ENCODE data around the gene GPR156.

GPR156 gene

GRCh38 chr3:120192159-120192558, 92.9 kb downstream of the GPR156 start:
- no peak for DNase-seq

DNA sequence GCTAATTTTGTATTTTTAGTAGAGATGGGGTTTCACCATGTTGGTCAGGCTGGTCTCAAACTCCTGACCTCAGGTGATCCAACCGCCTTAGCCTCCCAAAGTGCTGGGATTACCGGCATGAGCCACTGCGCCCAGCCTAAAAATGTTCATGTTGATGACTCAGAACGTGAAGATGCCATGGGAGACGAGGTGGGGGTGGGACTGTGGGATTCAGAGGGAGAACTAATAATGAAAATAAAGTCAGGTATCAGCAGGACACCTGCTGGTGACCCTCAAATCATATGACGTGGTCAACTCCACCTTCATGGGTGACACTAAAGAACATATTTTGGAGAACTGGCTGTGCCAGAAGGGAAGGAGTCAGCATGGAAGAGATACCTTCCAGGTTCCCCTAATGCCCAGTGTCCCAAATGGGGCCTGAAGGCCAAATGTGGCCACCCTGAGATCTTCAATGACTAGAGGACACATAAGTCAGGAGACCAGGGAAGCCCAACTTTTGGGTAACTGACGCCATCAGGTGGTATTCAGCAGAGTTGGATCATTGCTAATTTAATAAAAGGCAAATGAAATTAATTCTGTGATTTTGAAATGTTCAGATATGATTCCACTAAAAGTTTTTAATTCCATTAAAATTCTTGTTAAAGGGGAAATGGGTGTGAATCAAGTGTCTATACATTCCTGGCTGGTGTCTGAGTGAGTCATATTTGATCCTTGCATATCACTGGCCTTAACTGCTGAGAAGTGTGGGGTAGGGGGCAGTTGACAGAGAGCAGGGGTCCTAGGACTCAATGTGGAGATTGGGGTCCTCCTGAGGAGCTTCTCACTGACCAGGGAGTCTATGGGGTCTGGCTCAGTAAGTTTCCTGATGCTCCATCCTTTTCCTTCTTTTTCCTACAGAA, 102.2 kb downstream of the GPR156 start:
- DNase-seq, result no peak

DNA sequence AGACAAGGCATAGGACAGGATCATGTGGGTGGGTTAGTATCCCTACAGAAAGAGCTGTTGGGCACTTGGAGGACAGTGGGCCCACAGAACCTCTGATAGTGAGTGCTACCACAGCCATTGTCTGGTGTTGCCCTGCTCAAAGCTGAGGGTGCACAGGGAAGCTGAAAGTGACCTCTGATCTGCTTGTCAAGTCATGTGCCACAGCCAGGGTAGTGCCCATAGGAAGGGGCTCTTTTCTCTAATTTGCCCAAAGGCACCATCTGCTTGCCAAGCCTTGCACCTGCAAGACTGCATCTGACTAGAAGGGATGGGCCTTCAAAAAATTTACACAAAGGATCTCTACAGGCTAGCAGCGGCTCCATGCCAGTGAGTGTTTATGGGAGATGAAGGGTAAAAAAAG, 103.4 kb downstream of the GPR156 start:
- no peak for DNase-seq

GRCh38 chr3:120180731-120181412, 104.2 kb downstream of the GPR156 start:
- DNase-seq, result no peak

GRCh38 chr3:120177707-120178306, 107.2 kb downstream of the GPR156 start:
- DNase-seq, result no peak

DNA sequence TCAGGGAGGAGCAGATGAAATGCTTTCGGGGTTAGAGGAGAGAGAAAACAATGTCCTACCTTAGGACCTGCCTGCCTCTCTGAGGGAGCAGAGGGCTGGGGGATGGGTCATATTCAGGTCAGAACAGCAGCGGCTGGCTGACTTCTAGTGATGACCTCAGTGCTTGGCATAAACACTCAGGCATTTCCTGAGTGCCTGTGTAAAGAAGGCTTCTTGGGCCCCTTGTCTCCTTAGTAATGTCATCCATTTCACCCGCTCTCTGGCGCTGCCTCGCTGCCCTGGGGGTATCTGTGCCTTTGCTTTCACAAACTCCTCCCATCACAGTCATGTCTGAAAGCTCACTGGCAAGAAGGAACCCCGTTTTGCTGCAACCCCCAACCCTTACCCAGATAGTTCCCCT, 107.9 kb downstream of the GPR156 start:
- no peak for DNase-seq

DNA sequence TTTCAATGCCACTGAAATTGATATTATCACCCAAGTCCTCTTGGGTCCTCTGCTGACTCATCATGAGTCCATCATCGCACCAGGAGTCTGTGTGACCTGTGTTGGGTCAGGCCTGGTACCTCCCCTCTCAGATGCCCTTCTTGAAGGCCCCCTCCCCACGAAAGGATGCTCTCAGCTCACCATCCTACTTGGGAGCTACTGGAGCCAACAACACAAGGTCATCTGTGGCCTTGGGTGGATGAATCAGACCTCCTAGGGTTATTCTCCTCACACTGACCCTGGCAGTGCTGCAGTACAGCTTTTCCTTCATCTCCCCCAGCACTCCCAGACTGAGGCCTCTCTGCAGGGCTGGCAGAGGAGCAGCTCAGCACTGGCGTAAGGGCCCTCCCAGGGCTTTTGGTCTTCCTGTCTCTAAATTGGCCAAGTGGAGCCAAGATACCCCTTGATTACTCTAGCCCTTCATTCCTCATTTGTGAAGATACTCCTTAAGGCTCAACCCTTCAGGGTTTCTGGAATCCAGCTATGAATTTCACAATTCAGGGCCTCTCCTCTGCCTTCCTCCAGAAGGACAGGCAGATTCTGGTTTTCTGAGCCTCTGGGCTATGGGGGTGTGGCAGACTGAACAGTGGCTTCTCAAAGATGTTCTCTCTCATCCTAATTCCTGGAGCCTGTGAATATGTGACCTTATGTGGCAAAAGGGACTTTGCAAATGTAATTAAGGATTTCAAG, 110.0 kb downstream of the GPR156 start:
- DNase-seq, result no peak

DNA sequence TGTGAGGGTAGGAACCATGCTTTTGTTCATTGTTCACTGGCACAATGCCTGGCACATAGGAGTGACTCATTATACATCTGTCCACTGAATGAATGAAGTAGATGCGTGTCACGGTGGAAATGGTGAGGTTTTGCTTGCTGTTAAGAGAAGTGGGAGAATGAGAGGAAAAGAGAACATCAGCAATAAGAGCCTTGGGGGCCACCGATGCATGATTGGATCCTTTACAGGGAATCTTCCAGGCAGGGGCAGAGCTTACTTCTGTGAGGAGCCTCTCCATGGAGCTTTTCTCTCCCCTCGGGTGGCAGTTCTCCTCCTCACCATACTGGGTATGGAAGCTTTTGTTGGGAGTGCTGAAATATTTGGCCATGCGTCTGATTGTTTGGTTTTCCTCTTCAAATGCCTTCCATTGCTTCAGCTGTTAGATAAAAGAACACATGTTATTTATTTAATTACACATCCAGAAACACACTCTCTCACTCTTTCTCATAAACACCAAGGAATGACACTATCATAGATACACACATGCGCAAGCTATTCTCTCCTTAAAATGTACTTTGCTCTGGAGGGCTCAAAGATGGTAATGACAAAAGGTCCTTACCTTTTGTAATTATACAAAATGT, 111.9 kb downstream of the GPR156 start:
- DNase-seq, result no peak

- DNase-seq, result no peak
Observed at GRCh38 chr3:120172070-120172469, 113.0 kb downstream of the GPR156 start.

DNA sequence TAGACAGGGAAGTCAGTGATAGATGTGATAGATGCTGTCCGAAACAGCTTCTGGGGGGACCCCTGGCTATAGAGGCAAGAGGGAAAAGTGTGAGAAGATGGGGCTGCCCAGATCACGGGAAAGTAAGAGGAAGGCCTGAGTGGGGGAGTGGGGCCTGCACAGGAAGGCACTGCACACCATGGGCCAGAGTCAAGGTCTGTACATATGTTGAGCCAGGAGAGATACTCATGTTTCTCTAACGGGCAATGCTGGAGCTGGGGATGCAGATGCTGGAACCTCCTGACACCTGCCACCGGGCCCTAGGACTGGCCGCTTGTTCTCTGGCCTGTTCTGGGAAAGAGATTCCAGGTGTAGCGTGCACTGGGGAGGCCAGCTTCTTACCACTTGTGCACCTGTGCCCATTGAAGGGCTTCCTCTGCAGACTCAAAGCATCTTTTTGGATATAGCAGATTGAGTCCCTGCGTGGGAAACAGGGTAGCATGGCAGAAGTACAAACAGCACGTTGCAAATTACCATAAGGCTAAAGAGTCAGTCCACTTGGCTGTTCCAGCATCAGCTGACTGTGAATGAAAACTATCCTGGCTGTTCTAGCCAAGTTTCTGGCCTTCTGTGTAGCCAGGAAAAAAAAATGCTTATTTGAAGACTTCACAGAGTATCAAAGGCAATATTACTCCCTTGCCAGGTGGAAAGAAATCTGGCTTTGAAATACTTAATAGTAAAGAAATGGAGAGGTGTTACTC, 113.7 kb downstream of the GPR156 start:
- no peak for DNase-seq

DNA sequence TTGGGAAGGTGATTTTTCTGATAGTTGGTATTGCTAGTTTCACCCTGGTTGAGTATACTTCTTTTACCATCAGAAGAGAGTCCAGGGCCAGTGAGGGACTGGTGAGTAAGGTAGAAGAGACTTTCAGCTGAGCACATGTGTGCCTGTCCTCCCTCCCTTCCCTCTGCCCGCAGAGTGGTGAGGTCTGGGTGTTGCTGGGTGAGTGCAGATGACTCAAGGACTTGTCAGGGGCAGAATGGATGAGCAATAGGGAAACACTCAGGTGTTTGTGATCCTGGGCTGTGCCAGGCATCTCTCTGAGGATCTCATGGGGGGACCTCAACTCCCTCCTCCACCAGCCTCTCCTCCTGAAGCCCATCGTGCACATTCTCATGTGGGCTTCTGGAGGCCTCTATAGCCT, 114.8 kb downstream of the GPR156 start:
- no peak for DNase-seq

GRCh38 chr3:120169407-120169806, 115.6 kb downstream of the GPR156 start:
- no peak for DNase-seq

- no peak for DNase-seq
Observed at GRCh38 chr3:120168611-120169010, 116.4 kb downstream of the GPR156 start.

GRCh38 chr3:120168038-120168437, 117.0 kb downstream of the GPR156 start:
- no peak for DNase-seq

- no peak for DNase-seq
Observed at GRCh38 chr3:120167488-120167887, 117.5 kb downstream of the GPR156 start.

GRCh38 chr3:120163816-120164215, 121.2 kb downstream of the GPR156 start:
- no peak for DNase-seq

DNA sequence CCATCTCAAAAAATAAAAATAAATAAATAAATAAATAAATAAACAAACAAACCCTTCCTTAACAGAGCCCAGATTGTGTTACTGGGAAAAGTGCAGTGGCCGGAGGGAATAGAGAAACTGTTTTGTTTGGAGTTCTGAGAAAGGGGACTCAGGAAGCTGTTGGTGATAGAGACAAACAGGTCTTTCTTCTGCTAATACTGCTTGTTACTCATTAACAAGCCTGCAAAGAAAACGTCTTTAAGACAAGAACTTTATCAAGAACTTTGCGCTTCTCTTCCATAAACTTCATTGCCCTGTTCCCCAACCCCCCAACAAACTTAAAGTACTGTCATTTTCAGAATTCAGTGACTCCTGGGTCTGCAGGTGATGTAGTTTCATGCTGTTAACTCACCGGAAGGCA, 122.0 kb downstream of the GPR156 start:
- no peak for DNase-seq

DNA sequence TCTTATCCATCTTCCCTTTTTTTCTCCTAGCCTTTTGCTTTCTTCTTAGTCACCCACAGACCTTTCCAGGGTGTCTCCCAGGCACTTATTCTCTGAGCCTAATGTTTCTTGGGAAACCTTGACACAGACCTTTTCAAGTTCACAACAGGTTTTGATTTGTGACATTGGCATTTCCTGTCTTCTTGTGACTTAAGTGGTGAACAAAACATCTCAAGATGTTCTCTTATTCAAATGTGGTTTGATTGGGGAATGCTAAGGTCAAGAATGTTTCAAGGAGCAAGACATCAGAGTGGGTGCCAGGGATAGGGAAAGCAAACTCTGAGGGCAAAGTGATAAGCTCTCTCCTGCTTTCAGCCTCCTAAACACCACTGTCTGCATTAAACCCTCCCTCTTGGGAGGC, 122.6 kb downstream of the GPR156 start:
- DNase-seq, result no peak

DNA sequence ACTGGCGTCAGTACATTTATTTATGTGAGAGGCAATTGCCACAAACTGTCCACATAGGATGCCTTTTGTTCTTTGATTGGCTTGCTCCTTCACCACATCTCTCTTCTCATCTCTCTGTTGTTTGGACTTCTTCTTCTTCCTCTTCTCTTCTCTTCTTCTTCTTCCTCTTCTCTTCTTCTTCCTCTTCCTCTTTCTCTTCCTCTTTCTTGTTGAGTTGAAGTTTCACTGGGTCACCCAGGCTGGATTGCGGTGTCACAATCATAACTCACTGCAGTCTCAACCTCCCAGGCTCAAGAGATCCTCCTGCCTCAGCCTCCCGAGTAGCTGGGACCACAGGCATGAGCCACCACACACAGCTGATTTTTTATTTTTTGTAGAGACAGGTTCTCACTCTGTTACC, 123.1 kb downstream of the GPR156 start:
- DNase-seq, result no peak

- no peak for DNase-seq
Observed at GRCh38 chr3:120160050-120160449, 125.0 kb downstream of the GPR156 start.

DNA sequence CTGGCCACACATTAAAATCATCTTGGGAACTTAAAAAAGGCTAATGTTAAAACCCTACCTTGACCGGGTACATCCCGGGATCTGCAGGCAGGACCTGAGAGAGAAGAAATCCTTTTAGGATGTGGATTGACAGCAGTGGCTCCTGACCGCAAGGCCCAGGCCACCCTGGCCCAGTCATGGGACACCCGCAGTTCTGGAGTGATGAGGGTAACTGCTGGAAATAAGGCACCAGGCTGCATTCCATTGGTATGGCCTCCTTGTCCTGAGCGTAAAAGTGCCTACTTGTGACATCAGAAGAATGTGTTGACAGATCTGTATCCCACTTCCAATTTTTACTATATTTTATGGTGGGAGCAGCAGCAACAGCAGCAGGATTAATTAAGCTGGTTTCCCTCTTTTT, 127.3 kb downstream of the GPR156 start:
- no peak for DNase-seq

DNA sequence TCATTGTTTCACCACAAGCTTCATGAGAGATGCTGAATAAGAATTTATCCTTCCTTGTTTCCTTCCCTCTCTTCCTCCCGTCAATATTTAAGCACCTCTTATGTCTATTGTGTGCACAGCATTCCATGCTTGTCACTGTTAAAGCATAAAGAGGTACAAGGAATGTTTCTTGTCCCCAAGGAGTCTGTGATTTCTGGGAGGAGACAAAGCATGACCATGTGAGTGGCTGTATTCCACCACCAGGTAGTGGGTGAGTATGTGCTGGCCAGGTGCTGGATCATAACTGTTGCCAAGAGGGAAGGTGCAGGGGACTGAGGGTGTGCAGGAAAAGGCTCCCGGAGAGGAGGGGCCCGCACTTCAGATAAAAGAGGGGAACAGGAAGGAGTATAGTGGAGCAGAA, 127.9 kb downstream of the GPR156 start:
- DNase-seq, result no peak

All from activated effector memory CD4-positive, alpha-beta T cell treated with anti-CD3 and anti-CD28 coated beads, Interleukin-2, amount 50 U/mL, for 16 hours (primary cell).